Thoracic aorta (tissue), 2 donors: ENCODE data around the gene ROBO3. TPM values are rescaled to one million over a fixed set of nuclear protein-coding genes. Genes with fewer than 3 reads are reported as not detected.

ENCODE experiments used
- ATAC-seq: fragments of 150-250 bp; one replicate; pipeline ENCODE4 v1.8.0; 2017; ENCODE audit warnings: low read depth; ENCODE audit not compliant: insufficient number of reproducible peaks, low FRiP score
- DNase-seq: peaks from one replicate; pipeline ENCODE4 v3.0.0-alpha.2; 2020; ENCODE audit warnings: low spot score
- H3K27ac ChIP-seq, 2 donors: fragments of 200-600 bp; sonication (generic); 1 replicate in 1 of 2; 2 replicates in 1 of 2; pipeline ENCODE4 v1.5.1; 2016; ENCODE audit warnings: mild to moderate bottlenecking in 2 of 2, moderate library complexity in 2 of 2
- H3K27me3 ChIP-seq: fragments of 200-600 bp; sonication (generic); replicated peaks from 2 replicates; pipeline ENCODE4 v1.6.0; 2016; ENCODE audit warnings: mild to moderate bottlenecking; ENCODE audit not compliant: insufficient read depth
- H3K36me3 ChIP-seq: fragments of 200-600 bp; sonication (generic); one replicate; pipeline ENCODE4 v1.5.1; 2016
- H3K4me1 ChIP-seq, 2 donors: fragments of 200-600 bp; sonication (generic); 1 replicate in 1 of 2; 2 replicates in 1 of 2; pipeline versions ENCODE4 v1.5.1 to v1.6.0; 2016; ENCODE audit warnings: low read depth in 2 of 2, mild to moderate bottlenecking in 1 of 2; ENCODE audit not compliant: control insufficient read depth in 1 of 2
- H3K4me3 ChIP-seq: fragments of 200-600 bp; sonication (generic); 2 replicates; pipeline ENCODE4 v1.5.1; 2016; ENCODE audit warnings: mild to moderate bottlenecking
- H3K9me3 ChIP-seq: fragments of 200-600 bp; sonication (generic); 2 replicates; pipeline ENCODE4 v1.5.1; 2016
- total RNA-seq, 2 donors: library from RNA; depleted of rRNA; stranded (reverse); fragments of >200 nt; gene quantifications; one replicate each; pipeline versions ENCODE4 v1.1.0 to v1.2.3, GENCODE V29; 2016
- TF ChIP-seq, protein P1 (sequence below): fragments of 200-600 bp; sonication (generic); IDR thresholded peaks from one replicate; pipeline ENCODE4 v1.5.1; 2019; ENCODE audit warnings: antibody characterized with exemption

Gene ROBO3
- total RNA-seq, 2 donors from 2014 or later: 5.5 to 13.7 TPM

- peak overlapping the region; percentile 64 for H3K4me3 ChIP-seq
- TF ChIP-seq, protein P1, sequence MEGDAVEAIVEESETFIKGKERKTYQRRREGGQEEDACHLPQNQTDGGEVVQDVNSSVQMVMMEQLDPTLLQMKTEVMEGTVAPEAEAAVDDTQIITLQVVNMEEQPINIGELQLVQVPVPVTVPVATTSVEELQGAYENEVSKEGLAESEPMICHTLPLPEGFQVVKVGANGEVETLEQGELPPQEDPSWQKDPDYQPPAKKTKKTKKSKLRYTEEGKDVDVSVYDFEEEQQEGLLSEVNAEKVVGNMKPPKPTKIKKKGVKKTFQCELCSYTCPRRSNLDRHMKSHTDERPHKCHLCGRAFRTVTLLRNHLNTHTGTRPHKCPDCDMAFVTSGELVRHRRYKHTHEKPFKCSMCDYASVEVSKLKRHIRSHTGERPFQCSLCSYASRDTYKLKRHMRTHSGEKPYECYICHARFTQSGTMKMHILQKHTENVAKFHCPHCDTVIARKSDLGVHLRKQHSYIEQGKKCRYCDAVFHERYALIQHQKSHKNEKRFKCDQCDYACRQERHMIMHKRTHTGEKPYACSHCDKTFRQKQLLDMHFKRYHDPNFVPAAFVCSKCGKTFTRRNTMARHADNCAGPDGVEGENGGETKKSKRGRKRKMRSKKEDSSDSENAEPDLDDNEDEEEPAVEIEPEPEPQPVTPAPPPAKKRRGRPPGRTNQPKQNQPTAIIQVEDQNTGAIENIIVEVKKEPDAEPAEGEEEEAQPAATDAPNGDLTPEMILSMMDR: no peak
Observed at GRCh38 chr11:124863137-124863825, 2.0 kb upstream of the ROBO3 start.

GRCh38 chr11:124863826-124864165 lies 1.4 kb upstream of the ROBO3 start:
- Histone ChIP-seq H3K27me3 (peaks cover 22% of the 10 kb centered on the region), H3K4me3 (peak overlapping the region; percentile 64), H3K36me3 (no peaks in the 10 kb centered on the region), H3K4me1 (peaks cover 27 to 32% of the 10 kb centered on the region in 2 donors), H3K9me3 (no peaks in the 10 kb centered on the region), H3K27ac (no peak overlapping the region)
- no peak for ATAC-seq
- no peak for DNase-seq
- TF ChIP-seq, protein P1: no peak

More at GRCh38 chr11:124863137-124863825, 2.0 kb upstream of the ROBO3 start:
- ATAC-seq: no peak
- Histone ChIP-seq H3K36me3 (no peaks in the 10 kb centered on the region), H3K27me3 (peaks cover 22% of the 10 kb centered on the region), H3K4me1 (peaks cover 27% of the 10 kb centered on the region in 2 donors), H3K9me3 (no peaks in the 10 kb centered on the region), H3K27ac (no peak overlapping the region)
- DNase-seq: no peak

GRCh38 chr11:124864176-124864891 lies 898 bp upstream of the ROBO3 start:
- peaks cover 22% of the 10 kb centered on the region for H3K27me3 ChIP-seq
- TF ChIP-seq, protein P1: no peak
- no peaks in the 10 kb centered on the region for H3K36me3 ChIP-seq
- no peak overlapping the region for H3K27ac ChIP-seq
- H3K4me3 ChIP-seq: no peak overlapping the region
- DNase-seq: no peak
- H3K4me1 ChIP-seq: peaks cover 27 to 37% of the 10 kb centered on the region in 2 donors
- no peak for ATAC-seq
- no peaks in the 10 kb centered on the region for H3K9me3 ChIP-seq

DNA sequence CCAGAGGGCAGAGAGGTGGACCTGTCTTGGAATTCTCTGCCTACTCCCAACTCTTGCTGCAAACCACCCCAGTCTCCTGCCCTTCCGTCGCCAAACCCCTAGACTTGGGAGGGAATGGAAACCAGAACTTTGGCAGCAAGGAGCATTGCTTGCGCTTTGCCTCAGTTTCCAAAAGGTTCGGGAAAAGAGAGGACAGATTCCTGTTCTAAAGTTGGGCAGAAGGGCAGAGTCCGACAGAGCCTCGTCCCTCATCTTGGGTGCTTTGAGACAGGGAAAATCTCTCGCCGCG lies 396 bp upstream of the ROBO3 start:
- H3K4me1 ChIP-seq: peaks cover 27 to 37% of the 10 kb centered on the region in 2 donors
- no peak overlapping the region for H3K27ac ChIP-seq
- H3K27me3 ChIP-seq: peaks cover 22% of the 10 kb centered on the region
- H3K9me3 ChIP-seq: no peaks in the 10 kb centered on the region
- ATAC-seq (no peak), DNase-seq (no peak)
- TF ChIP-seq, protein P1: no peak
- peak overlapping the region; percentile 62 for H3K4me3 ChIP-seq
- no peaks in the 10 kb centered on the region for H3K36me3 ChIP-seq

GRCh38 chr11:124865902-124866851 lies 945 bp downstream of the ROBO3 start:
- no peak for DNase-seq
- H3K27ac ChIP-seq: no peak overlapping the region
- no peak for ATAC-seq
- peaks cover 27 to 37% of the 10 kb centered on the region in 2 donors for H3K4me1 ChIP-seq
- peaks cover 22% of the 10 kb centered on the region for H3K27me3 ChIP-seq
- H3K9me3 ChIP-seq: no peaks in the 10 kb centered on the region
- peak overlapping the region; percentile 62 for H3K4me3 ChIP-seq
- TF ChIP-seq, protein P1: peak; percentile 68
- no peaks in the 10 kb centered on the region for H3K36me3 ChIP-seq
